HL-60 (cell line): ENCODE data around the gene POLG2.

ENCODE experiments used
- DNase-seq, 2 experiments: peaks; one replicate each; pipeline ENCODE4 v3.0.0-alpha.2; 2010 to 2020; ENCODE audit warnings: low read depth in 1 of 2, low spot score in 1 of 2
- H3K27ac ChIP-seq: fragments of 250-450 bp; sonication (Bioruptor Pico); replicated peaks from 2 replicates; pipeline ENCODE4 v1.5.1; 2020; ENCODE audit warnings: mild to moderate bottlenecking, moderate library complexity
- H3K27me3 ChIP-seq: fragments of 250-450 bp; sonication (Bioruptor Pico); 2 replicates; pipeline ENCODE4 v1.5.1; 2021; ENCODE audit warnings: mild to moderate bottlenecking, moderate library complexity; ENCODE audit not compliant: insufficient read depth, poor library complexity, severe bottlenecking
- H3K4me3 ChIP-seq: replicated peaks from 2 replicates; pipeline ENCODE4 v1.5.1; 2011; ENCODE audit warnings: mild to moderate bottlenecking, control low read depth, low read length; ENCODE audit not compliant: insufficient read depth
- GABPA ChIP-seq: IDR thresholded peaks from 2 replicates; pipeline ENCODE4 v1.6.1; 2012; ENCODE audit warnings: low read depth
- POLR2AphosphoS5 ChIP-seq: IDR thresholded peaks from 2 replicates; pipeline ENCODE4 v1.6.1; 2012; ENCODE audit warnings: low read depth
- REST ChIP-seq: IDR thresholded peaks from 2 replicates; pipeline ENCODE4 v1.6.1; 2012; ENCODE audit warnings: low read depth; ENCODE audit not compliant: insufficient replicate concordance
- SPI1 ChIP-seq: IDR thresholded peaks from 2 replicates; pipeline ENCODE4 v1.6.1; 2012; ENCODE audit warnings: low read depth, mild to moderate bottlenecking, borderline replicate concordance
- TF ChIP-seq, protein P1 (sequence below): IDR thresholded peaks from one replicate; pipeline ENCODE4 v1.5.1; 2011; ENCODE audit warnings: low read length, control low read depth, inconsistent platforms; ENCODE audit not compliant: insufficient read depth

The POLG2 gene

GRCh38 chr17:64506576-64507412 is 9.9 kb upstream of the POLG2 start, which contains the start of gene CEP95:
Gene CEP95 (plus strand): TSS chr17:64506977. CDS start chr17:64507098, 121 bp downstream.
- peak within 1 kb of the TSS; percentile 91 for H3K4me3 ChIP-seq
- H3K27ac ChIP-seq, result peak within 1 kb of the TSS; percentile 98
- peak; percentile 92 for TF ChIP-seq POLR2AphosphoS5
- peak; percentile 39 for TF ChIP-seq REST
- TF ChIP-seq GABPA, result peak; percentile 72
- TF ChIP-seq SPI1, result peak; percentile 74; the same call in 1 of the 2 replicates
- TF ChIP-seq, protein P1, sequence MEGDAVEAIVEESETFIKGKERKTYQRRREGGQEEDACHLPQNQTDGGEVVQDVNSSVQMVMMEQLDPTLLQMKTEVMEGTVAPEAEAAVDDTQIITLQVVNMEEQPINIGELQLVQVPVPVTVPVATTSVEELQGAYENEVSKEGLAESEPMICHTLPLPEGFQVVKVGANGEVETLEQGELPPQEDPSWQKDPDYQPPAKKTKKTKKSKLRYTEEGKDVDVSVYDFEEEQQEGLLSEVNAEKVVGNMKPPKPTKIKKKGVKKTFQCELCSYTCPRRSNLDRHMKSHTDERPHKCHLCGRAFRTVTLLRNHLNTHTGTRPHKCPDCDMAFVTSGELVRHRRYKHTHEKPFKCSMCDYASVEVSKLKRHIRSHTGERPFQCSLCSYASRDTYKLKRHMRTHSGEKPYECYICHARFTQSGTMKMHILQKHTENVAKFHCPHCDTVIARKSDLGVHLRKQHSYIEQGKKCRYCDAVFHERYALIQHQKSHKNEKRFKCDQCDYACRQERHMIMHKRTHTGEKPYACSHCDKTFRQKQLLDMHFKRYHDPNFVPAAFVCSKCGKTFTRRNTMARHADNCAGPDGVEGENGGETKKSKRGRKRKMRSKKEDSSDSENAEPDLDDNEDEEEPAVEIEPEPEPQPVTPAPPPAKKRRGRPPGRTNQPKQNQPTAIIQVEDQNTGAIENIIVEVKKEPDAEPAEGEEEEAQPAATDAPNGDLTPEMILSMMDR, result no peak
- peak; percentile 95 to 98 for DNase-seq
- no peaks in the 10 kb centered on the region for H3K27me3 ChIP-seq

DNA sequence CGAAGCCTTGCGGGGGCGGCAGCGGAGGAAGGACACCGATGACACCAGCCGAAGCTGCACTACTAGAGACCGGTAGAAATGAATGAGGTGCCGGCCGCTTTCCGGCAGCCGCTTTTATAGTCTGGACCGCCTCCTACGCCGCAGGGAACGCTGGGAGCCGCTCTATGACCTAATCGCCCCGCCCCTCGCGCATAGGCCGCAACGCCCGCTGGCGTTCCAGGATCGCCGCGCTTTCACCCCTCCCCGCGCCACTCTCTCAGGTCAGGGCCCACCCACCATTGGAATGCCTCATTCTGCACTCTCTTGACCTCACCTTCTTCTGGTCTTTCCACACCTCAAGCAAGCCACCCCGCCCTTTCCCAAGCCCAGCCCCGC is 9.3 kb upstream of the POLG2 start, which contains the start of gene DDX5:
Gene DDX5, minus strand, starts transcription at position 89 of the 375 bp plus-strand sequence. CDS start 170 bp downstream, outside the sequence.
- peak within 1 kb of the TSS; percentile 91 for H3K4me3 ChIP-seq
- H3K27me3 ChIP-seq, result no peaks in the 10 kb centered on the region
- peak; percentile 82 for TF ChIP-seq REST
- no peak for TF ChIP-seq GABPA
- TF ChIP-seq, protein P1, result no peak
- peak; percentile 98 for TF ChIP-seq POLR2AphosphoS5
- no peak for TF ChIP-seq SPI1
- peak within 1 kb of the TSS; percentile 98 for H3K27ac ChIP-seq
- peak in 1 of 2 experiments; percentile 98 for DNase-seq

- Histone ChIP-seq H3K27ac (peak overlapping the region; percentile 98), H3K4me3 (peak overlapping the region; percentile 91), H3K27me3 (no peaks in the 10 kb centered on the region)
- DNase-seq, result peak; percentile 48 to 89
- TF ChIP-seq SPI1, result peak; percentile 40; the same call in 1 of the 2 replicates
- TF ChIP-seq POLR2AphosphoS5, result no peak; the same call in 1 of the 2 replicates
Observed at GRCh38 chr17:64505340-64506200, 8.7 kb upstream of the POLG2 start.
